GM18526 (cell line): ENCODE measurements around the gene ABCG1.

Source experiments
- POLR2A ChIP-seq: IDR thresholded peaks from 3 replicates; pipeline ENCODE4 v1.6.1; 2011; ENCODE audit not compliant: insufficient read length; ENCODE audit errors: extremely low read depth

Gene ABCG1

DNA sequence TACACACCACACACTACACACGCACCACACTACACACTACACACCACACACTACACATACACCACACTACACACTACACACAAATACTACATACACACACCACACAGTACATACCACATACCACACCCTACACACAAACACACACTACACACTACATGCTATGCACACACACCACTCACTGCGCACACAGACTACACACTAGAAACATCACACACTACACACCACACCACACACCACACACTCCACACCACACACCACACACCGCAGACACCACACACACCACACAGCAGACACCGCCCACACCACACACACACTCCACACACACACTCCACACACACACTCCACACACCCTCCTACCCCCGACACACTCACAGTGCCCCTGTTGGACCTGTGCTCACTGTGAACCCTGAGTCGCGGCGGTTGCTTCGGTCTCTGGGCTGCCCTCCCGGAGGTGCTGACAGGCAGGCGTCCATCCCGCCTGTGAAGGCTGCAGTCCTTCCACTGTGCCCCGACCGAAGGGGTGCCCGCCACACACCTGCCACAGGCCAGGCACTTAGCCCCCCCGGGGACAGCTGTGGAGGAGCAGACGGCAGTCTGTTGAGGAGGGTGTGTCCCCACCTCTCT lies 74.8 kb downstream of the ABCG1 start:
- TF ChIP-seq POLR2A, result no peak

DNA sequence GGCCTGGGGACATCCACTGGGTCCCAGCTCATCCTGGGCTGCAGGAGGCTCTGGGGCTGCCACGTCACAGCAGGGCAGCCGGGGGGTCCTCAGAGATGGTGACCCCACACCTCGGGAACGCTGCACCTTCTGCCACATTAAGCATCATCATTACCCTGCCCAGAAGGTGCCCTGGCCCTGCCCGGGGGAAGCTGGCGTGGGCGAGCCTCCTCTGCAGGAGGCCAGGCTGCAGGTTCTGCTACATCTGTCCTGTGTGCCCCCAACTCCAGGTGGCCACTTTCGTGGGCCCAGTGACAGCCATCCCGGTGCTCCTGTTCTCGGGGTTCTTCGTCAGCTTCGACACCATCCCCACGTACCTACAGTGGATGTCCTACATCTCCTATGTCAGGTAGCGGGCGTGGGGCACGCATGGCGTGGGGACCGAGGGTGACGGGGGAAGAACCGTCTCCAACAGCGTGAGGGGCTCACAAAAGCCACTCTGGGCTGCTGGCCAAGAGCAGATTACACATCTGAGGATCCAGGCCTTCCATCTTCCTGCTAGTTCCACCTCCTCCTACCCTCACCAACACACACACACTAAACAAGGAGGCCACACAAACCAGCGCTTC lies 75.4 kb downstream of the ABCG1 start:
- no peak for TF ChIP-seq POLR2A

DNA sequence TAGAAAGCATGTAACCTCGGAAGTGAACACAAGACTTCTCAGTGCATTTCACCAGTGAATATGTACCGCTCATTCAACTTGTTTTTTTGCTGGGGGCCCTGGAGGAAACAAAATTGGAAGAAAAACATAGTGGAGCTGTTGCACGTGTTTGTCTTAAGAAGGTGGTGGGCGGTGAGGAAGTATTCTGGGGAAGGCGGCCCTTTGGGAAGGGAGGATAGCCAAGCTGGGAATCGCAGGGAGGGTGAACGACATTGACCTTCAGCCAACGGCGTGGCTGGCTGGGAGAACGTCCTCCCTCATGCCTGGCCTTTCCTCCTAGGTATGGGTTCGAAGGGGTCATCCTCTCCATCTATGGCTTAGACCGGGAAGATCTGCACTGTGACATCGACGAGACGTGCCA lies 76.9 kb downstream of the ABCG1 start:
- no peak for TF ChIP-seq POLR2A

DNA sequence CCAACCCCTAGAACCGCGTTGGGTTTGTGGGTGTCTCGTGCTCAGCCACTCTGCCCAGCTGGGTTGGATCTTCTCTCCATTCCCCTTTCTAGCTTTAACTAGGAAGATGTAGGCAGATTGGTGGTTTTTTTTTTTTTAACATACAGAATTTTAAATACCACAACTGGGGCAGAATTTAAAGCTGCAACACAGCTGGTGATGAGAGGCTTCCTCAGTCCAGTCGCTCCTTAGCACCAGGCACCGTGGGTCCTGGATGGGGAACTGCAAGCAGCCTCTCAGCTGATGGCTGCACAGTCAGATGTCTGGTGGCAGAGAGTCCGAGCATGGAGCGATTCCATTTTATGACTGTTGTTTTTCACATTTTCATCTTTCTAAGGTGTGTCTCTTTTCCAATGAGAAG lies 77.6 kb downstream of the ABCG1 start:
- TF ChIP-seq POLR2A, result no peak

DNA sequence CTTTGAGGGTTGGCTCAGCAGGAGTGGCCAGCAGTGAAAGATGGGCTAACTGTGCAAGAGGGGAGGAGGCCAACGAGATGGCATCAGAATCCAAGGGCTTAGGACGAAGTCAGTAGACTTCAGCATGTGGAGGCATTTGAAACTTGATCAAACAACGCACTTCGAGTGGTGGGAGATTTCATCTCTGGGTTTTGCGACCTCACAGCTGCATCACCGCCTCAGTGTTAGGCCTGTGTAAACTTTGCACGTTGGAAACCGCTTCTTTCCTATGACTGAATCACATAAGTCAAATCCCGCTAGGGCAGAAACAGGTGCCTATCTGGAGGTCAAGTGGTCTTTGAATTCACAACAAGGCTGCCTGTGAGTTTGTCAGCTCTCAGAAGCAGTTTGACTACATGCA lies 78.4 kb downstream of the ABCG1 start:
- TF ChIP-seq POLR2A, result no peak

DNA sequence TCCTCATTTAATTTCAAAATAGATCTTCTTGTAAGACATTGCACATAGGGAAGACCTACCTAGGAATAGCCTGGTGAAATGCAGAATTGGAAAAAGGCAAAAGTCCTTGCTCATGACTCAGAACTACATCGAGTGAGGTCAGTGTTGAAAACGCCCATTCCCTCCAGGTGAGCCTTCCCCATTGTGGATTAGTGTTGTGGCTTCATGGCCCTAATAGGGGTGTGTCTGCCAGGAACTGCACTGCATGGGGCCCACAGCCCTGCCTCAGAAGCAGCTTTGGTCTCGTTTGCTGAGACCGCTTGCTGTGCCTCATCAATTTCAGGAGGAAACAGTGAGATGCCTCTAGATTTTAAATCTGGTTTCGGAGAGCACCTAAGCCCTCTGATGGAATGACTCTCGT lies 79.3 kb downstream of the ABCG1 start:
- no peak for TF ChIP-seq POLR2A

DNA sequence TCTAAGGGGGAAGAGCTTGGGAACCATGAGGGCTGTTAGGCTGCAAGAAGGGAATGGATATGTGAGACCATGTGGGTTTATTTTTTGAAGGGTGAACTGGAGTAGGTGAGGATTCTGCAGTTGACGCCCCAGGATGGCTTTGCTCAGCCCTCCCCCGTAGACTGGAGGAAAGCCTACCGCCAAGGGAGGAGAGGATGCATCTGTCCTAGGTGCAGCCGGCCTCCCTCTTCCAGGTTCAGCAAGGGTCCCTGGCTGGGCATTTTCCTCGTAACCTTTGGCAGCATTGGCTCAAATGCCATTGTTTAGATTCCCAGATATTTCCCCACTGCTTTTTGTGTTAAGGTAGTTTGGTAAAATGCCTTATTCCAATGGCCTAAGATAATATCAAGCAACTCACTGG lies 79.7 kb downstream of the ABCG1 start:
- TF ChIP-seq POLR2A, result no peak

DNA sequence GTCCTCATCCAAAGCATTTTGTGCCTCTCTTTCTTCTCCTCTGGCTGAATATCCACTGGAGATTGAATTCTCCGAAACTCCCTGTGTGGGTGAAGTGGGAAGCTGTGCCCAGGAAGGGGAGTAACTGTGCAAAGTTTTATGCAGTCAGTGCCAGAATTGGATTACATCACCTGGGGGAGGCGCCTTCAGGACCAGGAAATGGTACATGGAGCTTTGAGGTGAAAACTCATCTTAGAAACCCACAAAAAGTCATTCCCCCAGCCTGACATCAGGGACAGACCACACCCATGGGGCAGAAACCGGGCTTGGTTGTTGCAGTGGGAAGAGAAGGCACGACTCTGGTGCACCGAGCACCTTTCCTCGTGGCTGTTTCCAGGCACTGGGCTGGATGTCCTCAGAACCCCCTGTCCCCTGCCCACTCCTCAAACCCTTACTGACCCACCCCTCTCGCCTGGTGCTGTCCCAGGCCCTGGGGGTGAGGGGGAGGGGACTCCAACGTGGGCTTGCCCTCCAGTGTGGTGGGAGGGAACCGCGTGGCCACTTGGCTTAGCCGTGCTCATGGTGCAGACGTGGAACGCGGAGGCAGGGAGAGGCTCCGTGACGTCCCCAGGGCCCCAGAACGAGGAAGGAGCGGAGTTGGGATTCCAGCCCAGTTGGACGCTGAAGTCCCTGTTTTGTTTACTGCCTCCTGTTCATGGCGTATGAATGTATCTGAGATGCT lies 80.5 kb downstream of the ABCG1 start:
- no peak for TF ChIP-seq POLR2A

DNA sequence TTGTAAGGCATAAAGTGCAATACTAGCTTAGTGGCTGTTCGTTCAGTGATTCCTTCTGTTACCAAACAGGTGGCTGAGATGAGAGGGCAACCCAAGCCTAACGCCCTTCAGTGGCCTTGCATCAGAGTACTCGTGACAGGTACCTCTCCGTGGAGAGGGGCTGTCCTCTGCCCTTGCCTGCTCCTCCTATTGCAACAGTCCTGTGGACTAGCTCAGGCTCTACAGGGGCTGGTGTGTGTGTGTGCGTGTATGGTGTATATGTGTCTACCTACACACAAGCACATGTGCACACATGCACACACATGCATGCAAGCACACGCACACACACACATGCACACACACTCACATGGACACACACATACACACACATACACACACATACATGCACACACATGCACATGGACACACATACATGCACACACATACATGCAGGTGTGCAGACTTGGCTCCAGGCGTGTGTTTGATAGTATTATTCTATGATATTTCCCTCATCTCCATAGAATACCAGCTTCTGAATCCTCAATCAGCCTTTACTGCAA lies 81.2 kb downstream of the ABCG1 start:
- no peak for TF ChIP-seq POLR2A

DNA sequence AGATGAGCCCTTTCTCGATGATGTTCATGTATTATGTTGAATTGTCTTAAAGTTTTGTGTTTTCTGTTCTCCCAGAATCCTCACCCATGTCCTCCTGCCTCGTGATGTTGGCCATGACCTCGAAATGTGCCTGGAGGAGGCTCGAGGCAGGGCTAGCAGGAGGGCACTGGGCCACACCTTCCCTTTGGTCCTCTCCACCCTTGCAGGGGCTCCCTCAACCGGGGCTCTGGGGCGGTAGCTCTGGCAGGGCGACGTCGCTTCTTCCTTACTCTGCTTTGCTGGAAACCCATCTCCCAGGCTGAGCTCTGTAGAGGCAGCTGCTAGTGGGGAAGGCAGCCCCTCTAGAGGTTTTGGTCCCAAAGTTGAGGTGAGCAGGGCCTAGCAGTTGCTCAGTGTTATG lies 82.0 kb downstream of the ABCG1 start:
- TF ChIP-seq POLR2A, result no peak

DNA sequence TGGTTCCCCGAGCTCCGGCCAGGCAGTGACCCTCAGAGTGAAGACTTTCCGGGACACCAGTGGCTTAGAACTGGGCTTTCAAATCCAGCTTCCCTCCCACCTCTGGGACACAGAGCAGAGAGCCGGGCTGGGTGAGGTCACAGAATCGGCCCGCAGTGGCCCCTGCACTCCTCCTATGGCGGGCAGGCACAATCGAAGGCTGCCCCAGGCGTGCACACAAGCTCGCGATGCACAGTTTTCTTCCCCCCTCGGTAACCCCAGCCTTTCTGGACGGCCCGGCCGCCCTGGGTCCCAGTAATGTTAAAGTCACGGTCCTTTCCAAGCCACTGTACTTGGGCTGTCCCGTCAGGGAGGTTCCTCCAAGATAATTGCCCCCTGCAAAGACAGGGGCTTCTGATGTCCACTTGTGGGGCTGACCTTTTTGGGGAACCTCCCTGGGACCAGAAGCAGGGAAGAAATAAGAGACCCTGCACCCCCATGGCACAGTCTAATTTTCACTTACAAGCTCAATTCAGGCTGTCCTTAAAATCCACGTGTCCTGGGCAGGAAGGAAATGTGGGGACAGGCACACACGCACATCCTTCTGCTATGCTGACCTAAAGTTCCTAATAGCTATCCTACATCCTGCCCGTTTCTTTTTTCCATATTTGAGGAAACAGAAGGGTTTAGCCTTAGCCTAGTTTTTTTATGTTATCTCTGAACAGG lies 82.6 kb downstream of the ABCG1 start:
- TF ChIP-seq POLR2A, result no peak

DNA sequence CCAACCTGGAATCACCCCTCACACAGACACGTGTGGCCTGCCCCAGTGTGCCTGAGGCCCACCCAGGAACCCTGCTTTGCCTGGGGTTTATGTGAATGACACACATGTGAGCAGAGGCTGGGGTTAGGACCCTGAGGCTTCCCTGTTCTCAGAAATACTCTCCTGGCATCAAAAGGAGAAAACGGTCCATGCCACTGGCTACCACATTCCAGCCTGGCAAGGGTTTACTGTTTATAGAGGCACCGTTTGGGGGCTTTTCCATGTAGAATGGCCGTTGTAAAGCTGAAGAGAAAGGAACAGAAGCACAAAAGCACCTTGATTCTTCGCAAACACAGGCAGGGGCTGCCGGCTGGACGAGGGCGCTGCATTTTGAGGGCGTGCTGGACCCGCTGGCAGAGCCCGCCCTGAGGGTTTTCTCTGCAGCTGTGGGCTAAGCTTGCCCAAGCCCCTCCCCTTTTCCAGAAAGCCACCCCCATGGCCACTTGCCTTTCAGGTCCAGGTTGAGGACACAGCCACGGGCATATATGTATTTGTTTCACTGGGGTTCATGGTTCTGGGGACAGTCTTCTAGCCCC lies 83.2 kb downstream of the ABCG1 start:
- no peak for TF ChIP-seq POLR2A

DNA sequence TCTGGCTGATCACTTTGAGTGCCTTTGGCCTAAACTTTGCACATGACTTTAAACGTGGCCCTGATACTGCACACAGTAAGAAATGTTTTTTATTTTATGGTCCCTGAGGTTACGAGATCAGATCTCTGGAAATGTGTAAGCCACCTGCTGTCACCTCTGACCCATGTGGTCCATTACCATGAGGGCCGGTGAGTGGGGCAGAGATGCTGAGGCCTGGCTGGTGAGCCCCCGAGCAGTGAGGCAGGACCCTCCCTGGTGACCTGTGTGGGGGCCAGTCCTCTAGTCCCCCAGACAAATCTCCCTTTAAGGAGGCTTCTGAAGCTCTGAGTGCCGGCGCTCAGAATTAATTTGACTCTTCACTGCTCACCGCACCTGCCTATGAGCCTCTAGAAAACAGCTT lies 83.9 kb downstream of the ABCG1 start:
- no peak for TF ChIP-seq POLR2A

DNA sequence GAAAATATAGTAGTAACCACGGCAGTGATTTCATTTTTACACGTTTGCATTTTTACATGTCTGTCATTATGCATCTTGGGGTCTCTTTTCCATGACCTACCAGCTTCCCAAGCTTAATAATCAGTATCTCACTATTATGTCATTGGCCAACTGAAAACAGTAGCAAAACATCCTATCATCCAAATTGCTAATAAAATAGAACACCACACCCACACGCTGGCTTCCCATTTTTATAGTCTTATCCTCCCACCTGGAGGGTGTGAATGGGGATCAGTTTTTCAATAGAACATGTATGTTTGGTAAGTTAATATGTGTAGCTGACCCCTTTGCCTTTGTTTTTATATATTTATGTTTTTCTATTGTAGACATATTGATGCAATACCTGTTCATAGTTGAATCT lies 84.5 kb downstream of the ABCG1 start:
- TF ChIP-seq POLR2A, result no peak

DNA sequence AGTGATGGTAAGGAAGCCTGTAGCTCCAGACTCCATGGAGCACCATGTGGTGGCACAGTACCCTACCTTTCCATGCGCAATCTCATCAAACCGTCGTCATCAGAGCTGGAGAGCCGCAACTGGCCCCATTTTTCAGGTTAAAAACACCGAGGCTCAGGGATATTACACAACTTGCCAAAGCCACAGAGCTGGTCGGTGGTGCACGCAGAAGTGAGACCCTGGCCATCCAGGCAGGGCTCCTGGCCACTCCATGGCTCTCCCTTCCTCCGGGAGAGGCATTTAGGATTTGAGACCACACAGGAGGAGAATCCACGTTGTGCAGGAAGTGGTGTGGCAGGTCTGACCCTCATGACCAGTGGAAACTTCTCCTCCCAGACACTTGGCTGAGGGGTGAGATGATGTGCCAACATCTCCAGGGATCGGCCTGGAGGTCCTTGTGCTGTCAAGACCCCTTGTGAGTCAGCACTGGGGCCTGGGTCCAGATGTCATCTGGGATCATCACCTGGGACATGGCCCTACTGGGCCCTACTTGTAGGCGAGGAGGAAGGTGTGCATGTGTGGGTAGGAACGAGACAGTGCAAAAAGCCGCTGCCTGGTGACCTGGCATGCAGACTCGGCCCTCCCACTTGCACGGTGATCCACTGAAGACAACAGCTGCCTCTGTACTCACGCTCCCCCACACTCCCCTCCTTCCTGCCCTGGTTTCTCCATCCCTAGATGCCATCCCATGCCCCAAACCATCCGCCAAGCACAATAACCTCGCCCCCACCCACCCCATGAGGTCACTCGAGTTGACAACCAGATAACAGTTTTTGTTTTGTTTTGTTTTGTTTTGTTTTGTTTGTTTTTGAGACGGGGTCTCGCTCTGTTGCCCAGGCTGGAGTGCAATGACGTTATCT lies 85.9 kb downstream of the ABCG1 start:
- TF ChIP-seq POLR2A, result no peak

DNA sequence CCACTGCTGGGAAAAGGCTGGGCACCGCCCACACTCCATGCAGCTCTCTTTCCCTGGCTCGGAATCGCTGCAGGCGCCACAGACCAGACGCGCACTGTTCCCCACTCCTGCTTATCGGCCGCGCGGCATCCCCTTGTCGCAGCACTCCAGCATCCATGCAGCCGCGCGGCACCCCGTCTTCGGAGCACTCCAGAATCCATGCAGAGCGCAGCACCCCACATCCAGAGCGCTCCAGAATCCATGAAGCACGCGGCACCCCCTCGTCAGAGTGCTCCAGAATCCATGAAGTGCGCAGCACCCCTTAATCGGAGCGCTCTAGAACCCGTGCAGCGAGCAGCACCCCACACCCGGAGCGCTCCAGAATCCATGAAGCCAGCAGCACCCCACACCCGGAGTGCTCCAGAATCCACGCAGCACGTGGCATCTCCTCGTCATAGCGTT lies 86.8 kb downstream of the ABCG1 start:
- no peak for TF ChIP-seq POLR2A
